CD4-positive, CD25-positive, alpha-beta regulatory T cell (primary cell): ENCODE measurements around the gene DCK. TPM values are rescaled to one million over a fixed set of nuclear protein-coding genes. Genes with fewer than 3 reads are reported as not detected.

Experiments used
- ATAC-seq, 2 donors: fragments of 150-1000 bp; cut with Tn5 transposase; one replicate each; pipeline ENCODE4 v1.10.0; 2021; ENCODE audit warnings: low read depth in 2 of 2, moderate number of reproducible peaks in 2 of 2, moderate library complexity in 1 of 2
- DNase-seq, 3 donors: peaks; one replicate each; pipeline versions ENCODE4 v3.0.0 to v3.0.0-alpha.2; 2012 to 2022; ENCODE audit warnings: mixed read lengths in 1 of 3
- H3K27ac ChIP-seq: one replicate; pipeline ENCODE4 v1.7.0; 2013; ENCODE audit warnings: mild to moderate bottlenecking, low read length; ENCODE audit not compliant: insufficient read depth, poor library complexity, severe bottlenecking
- H3K27me3 ChIP-seq: one replicate; pipeline ENCODE4 v1.7.0; 2013; ENCODE audit warnings: low read length; ENCODE audit not compliant: control insufficient read depth, insufficient read depth
- H3K36me3 ChIP-seq: one replicate; pipeline ENCODE4 v1.7.0; 2013; ENCODE audit warnings: mild to moderate bottlenecking, low read length, moderate library complexity; ENCODE audit not compliant: control insufficient read depth, insufficient read depth
- H3K4me1 ChIP-seq: 2 replicates; pipeline ENCODE4 v1.7.0; 2013; ENCODE audit warnings: mild to moderate bottlenecking, low read length; ENCODE audit not compliant: insufficient read depth, control insufficient read depth, poor library complexity, severe bottlenecking
- H3K4me3 ChIP-seq: one replicate; pipeline ENCODE4 v1.7.0; 2013; ENCODE audit warnings: low read depth, mild to moderate bottlenecking, low read length, moderate library complexity
- H3K9me3 ChIP-seq, 2 experiments: 1 replicate in 1 of 2; 2 replicates in 1 of 2; pipeline ENCODE4 v1.7.0; 2013; ENCODE audit warnings: low read length in 2 of 2, mild to moderate bottlenecking in 1 of 2, moderate library complexity in 1 of 2; ENCODE audit not compliant: control insufficient read depth in 2 of 2
- H3K27ac Mint-ChIP-seq, 3 donors: one replicate each; pipeline ENCODE4 v1.8.0; 2020 to 2022; ENCODE audit warnings: mild to moderate bottlenecking in 3 of 3, mixed read lengths in 3 of 3, moderate library complexity in 2 of 3
- H3K27me3 Mint-ChIP-seq: one replicate; pipeline ENCODE4 v1.8.0; 2022; ENCODE audit warnings: mild to moderate bottlenecking, mixed read lengths
- H3K36me3 Mint-ChIP-seq: one replicate; pipeline ENCODE4 v1.8.0; 2020; ENCODE audit warnings: mixed read lengths
- H3K4me1 Mint-ChIP-seq, 4 donors: one replicate each; pipeline ENCODE4 v1.8.0; 2020 to 2022; ENCODE audit warnings: mixed read lengths in 4 of 4, mild to moderate bottlenecking in 1 of 4
- H3K4me3 Mint-ChIP-seq, 4 donors: one replicate each; pipeline ENCODE4 v1.8.0; 2020 to 2022; ENCODE audit warnings: mild to moderate bottlenecking in 4 of 4, mixed read lengths in 4 of 4, moderate library complexity in 3 of 4
- H3K9me3 Mint-ChIP-seq, 7 donors: one replicate each; pipeline ENCODE4 v1.8.0; 2020 to 2022; ENCODE audit warnings: mixed read lengths in 7 of 7, mild to moderate bottlenecking in 3 of 7, moderate library complexity in 2 of 7
- polyA plus RNA-seq, 4 donors: library from polyadenylated mRNA; unstranded; fragments of 300-500 nt; fragmentation: Illumina TruSeq; gene quantifications; one replicate each; pipeline ENCODE4 v1.2.3, GENCODE V29; 2021
- total RNA-seq: library from RNA; stranded (reverse); gene quantifications from one replicate; pipeline ENCODE4 v1.2.3, GENCODE V29; 2022

DCK gene
- 33.1 TPM for total RNA-seq
- 100 to 1,000 TPM; 109 to 118 (median 114) TPM for polyA plus RNA-seq

DNA sequence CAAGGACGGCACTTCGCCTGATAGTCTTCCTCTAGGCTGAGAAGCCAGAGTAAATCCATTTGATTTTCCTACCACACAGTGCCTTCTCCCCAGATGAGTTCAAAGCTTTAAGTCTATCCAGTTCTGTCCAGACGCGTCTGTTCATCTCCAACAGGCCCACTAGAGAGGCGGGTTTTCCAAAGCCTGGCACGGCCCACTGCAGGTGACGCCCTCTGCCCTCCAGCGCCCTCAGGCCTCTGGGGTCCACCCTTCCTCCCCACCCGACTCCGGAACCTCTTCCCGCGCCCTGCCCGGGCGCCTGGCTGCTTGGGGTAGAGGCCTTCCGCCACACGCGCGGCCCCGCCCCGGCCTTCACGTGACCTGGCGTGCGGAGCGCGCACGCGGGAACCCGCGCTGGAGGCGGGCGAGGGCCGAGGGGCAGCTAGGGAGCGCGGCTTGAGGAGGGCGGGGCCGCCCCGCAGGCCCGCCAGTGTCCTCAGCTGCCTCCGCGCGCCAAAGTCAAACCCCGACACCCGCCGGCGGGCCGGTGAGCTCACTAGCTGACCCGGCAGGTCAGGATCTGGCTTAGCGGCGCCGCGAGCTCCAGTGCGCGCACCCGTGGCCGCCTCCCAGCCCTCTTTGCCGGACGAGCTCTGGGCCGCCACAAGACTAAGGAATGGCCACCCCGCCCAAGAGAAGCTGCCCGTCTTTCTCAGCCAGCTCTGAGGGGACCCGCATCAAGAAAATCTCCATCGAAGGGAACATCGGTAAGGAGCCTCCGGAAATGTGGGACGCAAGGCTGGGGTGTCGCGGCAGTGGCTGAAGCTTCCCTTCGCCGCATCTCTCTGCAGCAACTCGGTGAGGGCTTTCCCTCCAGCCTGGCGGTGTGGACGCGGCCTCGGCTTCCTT lies at the start of gene DCK:
TSS of gene DCK (plus strand) at position 469 of the 888 bp plus-strand sequence. CDS start at position 656, 187 bp downstream.
- H3K27me3 Mint-ChIP-seq: no peaks in the 10 kb centered on the region
- Histone ChIP-seq H3K27ac (peak within 1 kb of the TSS; percentile 84), H3K9me3 (no peaks in the 10 kb centered on the region), H3K36me3 (peaks cover 8% of the 10 kb centered on the region), H3K4me3 (peak within 1 kb of the TSS; percentile 100), H3K27me3 (no peaks in the 10 kb centered on the region), H3K4me1 (peaks cover 41% of the 10 kb centered on the region)
- H3K27ac Mint-ChIP-seq: peak within 1 kb of the TSS; percentile 74 to 95 (median 93)
- peaks cover 30 to 49% (median 43%) of the 10 kb centered on the region in 4 donors for H3K4me1 Mint-ChIP-seq
- ATAC-seq (peak; percentile 90 to 93), DNase-seq (peak; percentile 81 to 93 (median 82))
- no peaks in the 10 kb centered on the region for H3K9me3 Mint-ChIP-seq
- H3K36me3 Mint-ChIP-seq: peaks cover 16% of the 10 kb centered on the region
- H3K4me3 Mint-ChIP-seq: peak within 1 kb of the TSS; percentile 96 to 99 (median 98)

DNA sequence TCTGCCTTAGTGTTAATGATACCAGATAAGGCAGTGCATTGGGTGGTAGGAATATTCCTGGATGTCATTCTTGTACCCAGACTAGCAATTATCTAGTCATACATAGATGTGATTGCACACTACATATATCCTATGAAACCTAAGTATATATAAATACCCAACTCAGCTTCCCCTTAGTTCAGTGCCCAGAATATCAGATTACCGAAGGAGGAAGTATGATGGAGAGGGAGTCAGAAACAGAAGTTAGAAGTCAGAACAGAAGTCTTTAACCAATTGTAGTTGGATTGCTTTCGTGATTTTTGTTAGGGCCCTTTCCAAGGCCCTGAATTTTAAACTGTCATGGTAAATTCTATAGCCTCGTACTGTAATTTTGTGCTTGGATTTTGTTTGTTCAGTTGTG lies 48.4 kb upstream of the DCK start:
- Histone ChIP-seq H3K4me1 (no peaks in the 10 kb centered on the region), H3K36me3 (no peaks in the 10 kb centered on the region), H3K27me3 (no peaks in the 10 kb centered on the region), H3K9me3 (no peaks in the 10 kb centered on the region), H3K27ac (no peak overlapping the region), H3K4me3 (no peak overlapping the region)
- Mint-ChIP-seq H3K4me3 (no peak overlapping the region), H3K27ac (peak overlapping the region in 1 of 3 donors; percentile 26), H3K27me3 (no peaks in the 10 kb centered on the region), H3K9me3 (peaks cover 0 to 3% (median 0%) of the 10 kb centered on the region in 7 donors), H3K36me3 (peaks cover 9% of the 10 kb centered on the region), H3K4me1 (peaks cover 13 to 33% (median 18%) of the 10 kb centered on the region in 4 donors)
- no peak for DNase-seq
- ATAC-seq: no peak

DNA sequence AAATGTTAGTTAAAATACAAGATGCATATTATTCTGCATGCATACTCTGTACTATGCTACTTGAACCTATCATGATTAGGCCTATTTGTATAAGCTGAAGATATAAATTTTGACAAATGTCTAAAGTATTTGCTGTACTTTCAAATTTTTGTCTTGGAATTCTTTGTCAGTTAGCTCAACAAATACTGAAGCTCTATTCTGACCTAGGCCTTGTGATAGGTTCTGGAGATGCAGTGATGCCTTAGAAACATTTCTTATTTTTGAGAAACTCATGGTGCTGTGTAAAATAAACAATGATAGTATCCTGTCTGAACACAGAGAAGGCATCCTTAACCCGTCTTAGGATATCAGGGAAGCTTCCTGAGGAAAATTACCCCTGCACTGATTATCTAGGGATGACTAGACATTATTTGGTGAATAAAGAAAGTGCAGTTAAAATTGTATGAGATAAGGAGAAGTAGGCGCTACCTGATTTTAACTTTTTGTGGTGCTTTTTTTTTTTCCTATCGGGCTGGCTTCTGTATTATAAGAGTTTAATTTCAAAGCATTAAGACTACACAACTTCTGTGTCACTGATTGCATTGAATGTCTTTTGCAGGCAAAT lies 47.9 kb upstream of the DCK start:
- Mint-ChIP-seq H3K4me1 (peaks cover 13 to 35% (median 19%) of the 10 kb centered on the region in 4 donors), H3K27ac (no peak overlapping the region), H3K4me3 (no peak overlapping the region), H3K9me3 (peaks cover 0 to 3% (median 0%) of the 10 kb centered on the region in 7 donors), H3K36me3 (peaks cover 9% of the 10 kb centered on the region), H3K27me3 (no peaks in the 10 kb centered on the region)
- Histone ChIP-seq H3K4me3 (no peak overlapping the region), H3K4me1 (no peaks in the 10 kb centered on the region), H3K27me3 (no peaks in the 10 kb centered on the region), H3K27ac (no peak overlapping the region), H3K9me3 (no peaks in the 10 kb centered on the region), H3K36me3 (no peaks in the 10 kb centered on the region)
- ATAC-seq (no peak), DNase-seq (no peak)

DNA sequence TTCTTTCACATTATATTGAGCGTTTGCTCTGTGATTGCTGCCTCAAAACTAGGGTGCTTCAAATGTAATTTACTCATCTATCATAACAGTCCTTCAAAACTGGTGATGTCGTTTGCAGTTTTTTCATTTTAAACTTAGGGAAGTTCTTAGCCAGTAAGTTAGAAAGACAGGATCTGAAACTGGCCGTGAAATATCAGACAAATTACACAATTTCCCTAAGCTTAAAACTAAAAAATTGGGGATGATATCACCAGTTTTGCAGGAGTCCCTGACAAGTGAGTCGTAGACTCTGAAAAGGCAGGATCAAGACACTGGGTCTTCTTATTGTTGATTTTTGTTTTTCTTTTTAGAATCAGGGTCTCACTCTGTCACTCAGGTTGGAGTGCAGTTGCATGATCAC lies 46.5 kb upstream of the DCK start:
- peaks cover 9% of the 10 kb centered on the region for H3K36me3 Mint-ChIP-seq
- H3K4me1 ChIP-seq: no peaks in the 10 kb centered on the region
- H3K36me3 ChIP-seq: no peaks in the 10 kb centered on the region
- H3K9me3 ChIP-seq: no peaks in the 10 kb centered on the region
- no peaks in the 10 kb centered on the region for H3K27me3 Mint-ChIP-seq
- no peak overlapping the region for H3K4me3 Mint-ChIP-seq
- ATAC-seq (no peak), DNase-seq (no peak)
- H3K9me3 Mint-ChIP-seq: peaks cover 0 to 2% (median 0%) of the 10 kb centered on the region in 7 donors
- no peak overlapping the region for H3K27ac ChIP-seq
- no peak overlapping the region for H3K4me3 ChIP-seq
- H3K4me1 Mint-ChIP-seq: peaks cover 13 to 33% (median 22%) of the 10 kb centered on the region in 4 donors
- H3K27ac Mint-ChIP-seq: no peak overlapping the region
- H3K27me3 ChIP-seq: no peaks in the 10 kb centered on the region

DNA sequence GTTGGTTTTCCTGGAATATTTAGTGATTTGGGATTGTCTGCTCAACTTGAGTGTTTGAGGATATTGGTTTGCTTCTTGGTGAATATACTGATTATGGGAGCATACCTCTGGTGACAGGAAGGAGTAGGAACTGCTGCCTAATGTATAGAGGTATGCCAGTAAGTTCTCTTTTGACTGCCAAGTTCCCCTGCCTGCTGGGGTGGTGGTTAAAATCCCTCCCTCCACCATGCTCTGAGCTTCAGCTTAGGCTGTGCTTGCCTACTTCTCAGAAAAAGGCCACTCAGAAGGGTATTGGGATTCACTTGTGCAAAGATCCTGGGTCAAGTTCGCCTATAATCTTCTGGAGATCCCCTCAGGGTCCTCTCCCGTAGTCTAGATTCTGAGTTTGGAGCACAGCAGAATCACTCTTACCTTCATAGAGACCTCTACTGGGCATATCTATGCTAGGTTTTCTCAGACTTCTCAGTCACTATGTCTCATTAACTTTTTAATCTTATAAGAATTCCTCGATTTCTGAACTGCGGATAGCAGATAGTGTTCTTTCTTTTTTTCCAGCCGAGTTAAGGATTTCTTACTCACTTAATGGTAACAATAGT lies 44.7 kb upstream of the DCK start:
- Histone ChIP-seq H3K27me3 (no peaks in the 10 kb centered on the region), H3K9me3 (no peaks in the 10 kb centered on the region), H3K27ac (no peak overlapping the region), H3K4me1 (no peaks in the 10 kb centered on the region), H3K36me3 (no peaks in the 10 kb centered on the region), H3K4me3 (no peak overlapping the region)
- H3K4me3 Mint-ChIP-seq: no peak overlapping the region
- peaks cover 0 to 2% (median 0%) of the 10 kb centered on the region in 7 donors for H3K9me3 Mint-ChIP-seq
- no peaks in the 10 kb centered on the region for H3K27me3 Mint-ChIP-seq
- peak overlapping the region in 1 of 3 donors; percentile 19 for H3K27ac Mint-ChIP-seq
- DNase-seq (no peak), ATAC-seq (no peak)
- peaks cover 13 to 33% (median 17%) of the 10 kb centered on the region in 4 donors for H3K4me1 Mint-ChIP-seq
- peaks cover 9% of the 10 kb centered on the region for H3K36me3 Mint-ChIP-seq

DNA sequence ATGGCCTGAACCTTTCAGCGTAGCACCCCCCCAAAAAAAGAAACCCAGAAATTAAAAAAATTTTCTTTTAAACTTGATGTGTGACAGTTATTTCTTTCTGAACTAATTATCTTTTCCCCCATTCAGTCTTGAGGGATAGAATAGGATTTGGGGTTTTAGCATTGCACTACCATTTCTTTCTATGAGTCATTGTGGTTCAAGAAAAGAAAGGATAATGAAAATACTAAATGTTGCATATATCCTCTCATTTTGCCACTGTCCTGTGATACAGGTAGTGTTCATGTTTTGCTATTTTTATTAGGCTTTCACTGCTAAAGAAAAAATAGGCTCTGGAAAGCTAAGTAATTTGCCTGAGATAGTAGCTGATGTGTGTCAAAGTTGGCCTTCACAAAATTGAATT lies 39.4 kb upstream of the DCK start:
- Histone ChIP-seq H3K9me3 (no peaks in the 10 kb centered on the region), H3K36me3 (peaks cover 2% of the 10 kb centered on the region), H3K4me1 (no peaks in the 10 kb centered on the region), H3K4me3 (no peak overlapping the region), H3K27ac (no peak overlapping the region), H3K27me3 (no peaks in the 10 kb centered on the region)
- Mint-ChIP-seq H3K4me3 (no peak overlapping the region), H3K36me3 (peaks cover 5% of the 10 kb centered on the region), H3K9me3 (no peaks in the 10 kb centered on the region), H3K4me1 (peaks cover 10 to 18% (median 12%) of the 10 kb centered on the region in 4 donors), H3K27me3 (no peaks in the 10 kb centered on the region), H3K27ac (peak overlapping the region in 1 of 3 donors; percentile 77)
- ATAC-seq: no peak
- no peak for DNase-seq

DNA sequence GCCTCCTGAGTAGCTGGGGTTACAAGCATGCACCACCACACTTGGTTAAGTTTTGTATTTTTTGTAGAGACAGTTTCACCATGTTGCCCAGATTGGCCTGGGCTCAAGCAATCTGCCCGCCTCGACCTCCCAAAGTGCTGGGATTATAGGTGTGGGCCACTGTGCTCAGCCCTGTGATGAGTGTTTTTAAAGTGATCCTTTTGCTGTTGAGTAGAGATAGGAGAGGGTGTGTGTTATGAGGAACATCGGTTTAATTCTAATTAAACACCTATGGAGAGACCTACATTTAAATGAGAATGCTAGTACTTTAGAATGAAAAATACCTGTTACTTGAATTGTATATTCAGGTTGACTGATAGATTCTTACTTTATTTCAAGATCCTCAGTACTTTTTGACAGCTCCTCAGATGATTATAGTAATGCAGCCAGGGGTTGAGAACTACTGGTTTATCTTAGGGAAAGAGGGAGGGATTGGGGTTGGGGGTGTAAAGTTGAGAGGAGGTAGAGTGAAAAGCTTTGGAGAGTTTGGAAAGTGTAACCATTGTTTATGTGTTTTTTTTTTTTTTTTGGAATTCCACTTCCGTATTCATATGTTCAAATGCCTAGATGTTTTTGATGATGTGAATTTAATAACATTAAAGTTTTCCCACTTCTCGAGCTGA lies 36.8 kb upstream of the DCK start:
- H3K27ac Mint-ChIP-seq: peak overlapping the region in 1 of 3 donors; percentile 2
- peaks cover 0 to 10% (median 8%) of the 10 kb centered on the region in 4 donors for H3K4me1 Mint-ChIP-seq
- no peaks in the 10 kb centered on the region for H3K27me3 Mint-ChIP-seq

More for the DNA sequence above, 36.8 kb upstream of the DCK start:
- Histone ChIP-seq H3K36me3 (peaks cover 5% of the 10 kb centered on the region), H3K27me3 (no peaks in the 10 kb centered on the region), H3K4me1 (no peaks in the 10 kb centered on the region), H3K9me3 (no peaks in the 10 kb centered on the region), H3K4me3 (no peak overlapping the region), H3K27ac (no peak overlapping the region)
- DNase-seq (no peak), ATAC-seq (no peak)
- Mint-ChIP-seq H3K4me3 (no peak overlapping the region), H3K36me3 (peaks cover 6% of the 10 kb centered on the region), H3K9me3 (no peaks in the 10 kb centered on the region)
